ENCODE results near the gene KLK12. TPM values are rescaled to one million over a fixed set of nuclear protein-coding genes. Genes with fewer than 3 reads are reported as not detected.

Gene KLK12
- total RNA-seq, 2 experiments from 2014 or later, result not detected

DNA sequence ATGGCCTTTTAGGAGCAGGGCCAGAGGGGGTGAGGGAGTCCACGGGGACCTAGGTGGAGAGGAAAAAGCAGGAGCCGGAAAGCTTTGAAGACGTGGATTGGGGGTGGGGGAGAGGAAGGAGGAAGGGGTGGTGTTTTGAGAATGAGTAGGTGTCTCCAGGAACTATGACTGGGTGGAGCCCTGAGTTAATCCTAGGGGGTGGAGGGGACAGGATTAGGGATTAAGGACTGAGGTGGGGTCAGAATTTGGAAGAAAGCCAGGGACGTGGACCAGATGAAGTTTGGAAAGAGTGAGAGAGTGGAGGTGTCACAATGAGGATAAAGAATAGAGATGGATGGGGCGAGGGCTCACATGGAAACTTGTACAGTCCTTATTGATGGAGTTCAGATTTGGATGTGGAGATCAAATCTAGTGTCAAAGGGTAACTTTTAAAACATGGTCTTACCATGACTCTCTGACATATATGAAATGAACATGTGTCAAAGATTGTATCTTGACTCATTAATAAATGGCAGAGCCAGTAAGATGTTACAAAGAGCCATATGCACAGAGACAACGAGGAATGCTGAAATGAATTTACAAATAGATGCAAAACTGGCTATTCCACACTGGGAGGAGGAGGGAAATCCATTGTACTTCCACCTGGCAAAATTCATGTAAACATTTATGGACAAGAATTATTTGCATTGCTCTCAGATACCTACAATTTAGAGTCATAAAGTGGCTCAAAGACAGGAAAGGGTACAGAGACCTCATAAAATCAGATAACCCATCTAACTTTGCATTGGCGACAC lies 31.8 kb upstream of the KLK12 start:
- Mint-ChIP-seq H3K4me3 (no peak overlapping the region), H3K9me3 (no peaks in the 10 kb centered on the region), H3K27me3 (ENCODE audit: low read depth) (peaks cover 28% of the 10 kb centered on the region), H3K4me1 (ENCODE audit: low read depth) (peaks cover 3% of the 10 kb centered on the region), H3K36me3 (ENCODE audit: low read depth) (no peaks in the 10 kb centered on the region), H3K27ac (no peak overlapping the region)
- DNase-seq, result no peak
- intact Hi-C loops (cut with micrococcal nuclease), result no loop called here
- CTCF ChIA-PET, result interaction anchor here (0.7 to 0.9 kb wide), 2 partner anchors 53 to 92 kb away, joined by 3 read pairs; no protein-coding TSS in a partner anchor

DNA sequence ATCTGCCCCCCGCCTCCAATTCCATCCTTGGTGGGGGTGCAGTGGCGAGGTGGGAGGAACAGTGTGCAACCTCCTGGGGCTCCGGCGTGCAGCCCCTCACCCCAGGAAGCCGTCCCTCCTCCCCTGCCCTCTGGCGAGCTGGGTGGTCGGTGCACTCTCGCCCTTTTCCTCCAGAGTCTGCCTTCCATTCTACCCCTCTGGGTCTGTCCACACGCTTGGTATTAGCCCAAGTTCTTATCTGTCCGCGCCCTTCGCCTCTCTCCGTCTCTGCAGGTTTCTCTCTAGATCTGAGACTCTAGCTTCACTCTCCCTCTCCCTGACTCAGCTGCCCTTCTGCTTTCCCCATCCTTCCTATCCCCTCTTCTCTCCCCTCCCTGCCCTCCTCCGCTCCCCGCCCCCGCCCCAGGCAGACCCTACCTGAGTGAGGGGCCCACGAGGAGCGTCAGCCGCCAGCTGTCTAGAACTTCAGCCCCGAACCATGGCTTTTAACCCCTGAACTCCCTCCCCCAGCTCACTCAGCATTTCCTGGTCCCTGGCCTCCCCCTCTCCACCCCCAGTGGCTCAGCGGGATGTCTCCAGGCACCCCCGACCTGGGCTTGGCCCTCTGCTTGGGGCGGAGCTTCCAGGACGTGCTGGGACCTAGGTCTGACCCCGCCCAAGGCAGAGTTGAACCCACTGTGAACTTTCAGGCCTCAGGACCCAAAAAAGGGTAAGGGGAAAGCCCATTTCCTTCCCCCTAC lies 30.6 kb upstream of the KLK12 start:
- H3K9me3 Mint-ChIP-seq, result no peaks in the 10 kb centered on the region
- H3K4me3 Mint-ChIP-seq, result no peak overlapping the region
- CTCF ChIA-PET, result no interaction called here
- H3K4me1 Mint-ChIP-seq (ENCODE audit: low read depth), result peaks cover 3% of the 10 kb centered on the region
- no peak overlapping the region for H3K27ac Mint-ChIP-seq
- no peaks in the 10 kb centered on the region for H3K36me3 Mint-ChIP-seq (ENCODE audit: low read depth)
- peaks cover 32% of the 10 kb centered on the region for H3K27me3 Mint-ChIP-seq (ENCODE audit: low read depth)
- intact Hi-C loops (cut with micrococcal nuclease), result no loop called here
- DNase-seq, result no peak

DNA sequence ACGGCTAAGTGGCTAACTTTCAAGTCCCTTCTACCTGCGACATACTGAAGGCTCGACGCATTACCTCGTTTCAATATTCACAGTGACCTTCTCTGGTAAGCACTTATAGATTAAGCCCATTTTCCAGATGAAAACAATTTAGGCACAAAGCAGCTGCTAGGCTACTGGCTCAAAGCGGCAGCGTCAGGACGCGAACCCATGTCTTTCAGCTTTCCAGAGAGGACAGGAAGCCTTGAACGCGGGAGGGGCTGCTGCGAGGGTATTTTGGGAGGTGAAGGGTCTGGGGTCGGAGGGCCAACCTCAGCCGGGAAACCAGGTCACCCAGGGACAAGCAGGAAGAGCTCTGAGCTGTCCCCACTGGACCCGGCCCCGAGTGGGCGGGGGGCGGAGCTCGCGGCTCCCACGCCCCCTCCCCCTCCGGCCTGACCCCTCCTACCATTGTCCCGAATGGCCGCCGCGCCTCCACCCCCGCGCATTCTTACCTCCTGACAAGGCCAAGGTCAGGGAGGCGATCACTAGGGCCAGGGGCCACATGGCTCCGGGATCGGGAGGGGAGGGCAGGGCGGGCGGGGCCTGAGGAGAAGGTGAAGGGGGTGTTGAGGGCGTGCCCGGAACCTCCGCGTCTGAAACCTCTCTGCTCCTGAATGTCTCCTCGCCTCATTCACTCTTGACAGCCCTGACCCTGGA lies 29.9 kb upstream of the KLK12 start, which contains the start of gene KLK13:
TSS of gene KLK13 (minus strand) at position 559 of the 687 bp plus-strand sequence. CDS start at position 534, 25 bp downstream.
- H3K4me1 Mint-ChIP-seq (ENCODE audit: low read depth), result peaks cover 3% of the 10 kb centered on the region
- CTCF ChIA-PET, result no interaction called here
- intact Hi-C loops (cut with micrococcal nuclease), result no loop called here
- no peak within 1 kb of the TSS for H3K4me3 Mint-ChIP-seq
- H3K27ac Mint-ChIP-seq, result no peak within 1 kb of the TSS
- no peaks in the 10 kb centered on the region for H3K36me3 Mint-ChIP-seq (ENCODE audit: low read depth)
- no peak for DNase-seq
- no peaks in the 10 kb centered on the region for H3K9me3 Mint-ChIP-seq
- H3K27me3 Mint-ChIP-seq (ENCODE audit: low read depth), result peaks cover 32% of the 10 kb centered on the region

DNA sequence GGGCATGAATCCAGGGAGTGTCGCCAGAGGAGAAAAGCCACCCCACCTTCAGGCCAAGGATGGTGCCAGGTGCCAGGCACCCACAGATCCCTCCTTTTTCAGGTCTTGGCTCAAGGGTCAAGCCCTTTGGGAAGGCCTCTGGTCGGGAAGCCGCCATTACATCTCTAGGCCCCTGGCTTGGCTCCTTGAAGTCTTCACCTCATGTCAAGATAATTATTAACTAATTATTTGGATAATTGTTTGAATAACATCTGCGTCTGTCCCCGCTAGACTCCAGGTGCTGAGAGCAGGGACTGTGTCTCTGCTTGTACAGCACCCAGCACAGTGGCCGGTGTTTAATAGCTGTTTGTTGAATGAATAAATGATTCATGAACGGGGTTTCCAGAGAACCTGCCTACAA lies 28.9 kb upstream of the KLK12 start:
- Mint-ChIP-seq H3K27me3 (ENCODE audit: low read depth) (peaks cover 32% of the 10 kb centered on the region), H3K4me3 (no peak overlapping the region), H3K36me3 (ENCODE audit: low read depth) (no peaks in the 10 kb centered on the region), H3K4me1 (ENCODE audit: low read depth) (peaks cover 3% of the 10 kb centered on the region), H3K9me3 (no peaks in the 10 kb centered on the region), H3K27ac (no peak overlapping the region)
- CTCF ChIA-PET, result no interaction called here
- DNase-seq, result no peak
- intact Hi-C loops (cut with micrococcal nuclease), result no loop called here

DNA sequence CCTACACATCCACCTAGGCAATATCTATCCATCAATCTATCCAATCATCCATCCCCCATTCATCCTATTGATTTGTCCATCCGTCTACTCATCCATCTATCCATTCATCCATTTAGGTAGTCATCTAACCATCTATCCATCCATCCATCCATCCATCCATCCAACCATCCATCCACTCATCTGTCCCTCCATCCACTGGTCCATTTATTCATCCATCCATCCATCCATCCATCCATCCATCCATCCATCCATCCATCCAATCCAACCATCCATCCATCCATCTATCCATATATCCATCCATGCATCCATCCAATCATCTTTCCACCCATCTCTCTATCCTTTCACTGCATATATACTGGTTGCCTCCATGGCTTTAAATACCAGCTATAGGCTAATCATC lies 26.2 kb upstream of the KLK12 start:
- no peaks in the 10 kb centered on the region for H3K9me3 Mint-ChIP-seq
- no peaks in the 10 kb centered on the region for H3K36me3 Mint-ChIP-seq (ENCODE audit: low read depth)
- intact Hi-C loops (cut with micrococcal nuclease), result no loop called here
- H3K4me1 Mint-ChIP-seq (ENCODE audit: low read depth), result peaks cover 3% of the 10 kb centered on the region
- CTCF ChIA-PET, result interaction anchor here (0.5 kb wide), 1 partner anchor 1345 kb away, joined by 3 read pairs; no protein-coding TSS in a partner anchor
- no peak overlapping the region for H3K4me3 Mint-ChIP-seq
- H3K27me3 Mint-ChIP-seq (ENCODE audit: low read depth), result peaks cover 22% of the 10 kb centered on the region
- H3K27ac Mint-ChIP-seq, result no peak overlapping the region
- no peak for DNase-seq

DNA sequence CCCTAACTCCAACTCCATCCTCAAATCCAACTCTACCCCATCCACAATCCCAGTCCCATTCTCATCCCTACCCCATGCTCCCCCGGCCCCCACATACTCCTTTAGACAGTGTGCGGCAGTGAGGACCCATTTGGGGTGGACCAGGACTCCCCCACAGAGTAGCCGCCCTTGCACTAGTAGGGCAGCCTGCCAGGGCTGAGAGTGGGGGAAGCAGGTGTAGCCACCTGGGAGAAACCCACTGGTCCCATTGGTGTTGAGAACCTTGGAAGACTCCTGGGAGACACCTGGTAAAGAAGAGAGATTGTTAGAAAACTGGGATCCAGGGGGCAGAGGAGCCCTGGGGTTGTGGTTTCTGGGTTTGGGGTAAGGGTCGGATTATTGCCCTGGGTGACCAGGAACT lies 25.5 kb upstream of the KLK12 start:
- Mint-ChIP-seq H3K4me3 (no peak overlapping the region), H3K9me3 (no peaks in the 10 kb centered on the region), H3K27ac (no peak overlapping the region), H3K27me3 (ENCODE audit: low read depth) (peaks cover 23% of the 10 kb centered on the region), H3K4me1 (ENCODE audit: low read depth) (no peaks in the 10 kb centered on the region), H3K36me3 (ENCODE audit: low read depth) (no peaks in the 10 kb centered on the region)
- DNase-seq, result no peak
- intact Hi-C loops (cut with micrococcal nuclease), result no loop called here
- CTCF ChIA-PET, result no interaction called here

DNA sequence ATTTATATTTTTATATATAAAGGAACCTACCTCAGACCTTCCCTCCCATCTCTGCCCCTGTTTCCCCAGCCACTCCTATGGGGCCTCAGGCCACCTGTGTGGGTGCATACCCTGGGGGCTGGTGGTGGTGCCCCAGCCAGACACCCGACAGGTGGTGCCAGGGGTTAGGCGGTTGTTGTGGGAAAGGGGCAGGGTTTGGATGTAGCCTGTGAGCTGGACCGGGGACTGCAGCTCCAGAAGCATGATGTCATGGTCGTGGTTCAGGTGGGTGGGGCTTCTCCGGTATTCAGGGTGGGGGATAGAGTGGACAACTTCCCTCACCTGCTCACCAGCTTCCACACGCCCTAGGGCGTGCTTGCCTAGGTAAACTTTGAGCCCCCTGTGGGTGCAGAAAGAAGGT lies 24.9 kb upstream of the KLK12 start:
- Mint-ChIP-seq H3K27ac (no peak overlapping the region), H3K4me1 (ENCODE audit: low read depth) (no peaks in the 10 kb centered on the region), H3K36me3 (ENCODE audit: low read depth) (no peaks in the 10 kb centered on the region), H3K27me3 (ENCODE audit: low read depth) (peaks cover 26% of the 10 kb centered on the region), H3K4me3 (no peak overlapping the region), H3K9me3 (no peaks in the 10 kb centered on the region)
- DNase-seq, result no peak
- intact Hi-C loops (cut with micrococcal nuclease), result no loop called here
- CTCF ChIA-PET, result interaction anchor here (0.8 kb wide), 1 partner anchor 37 kb away, joined by 3 read pairs; no protein-coding TSS in a partner anchor

DNA sequence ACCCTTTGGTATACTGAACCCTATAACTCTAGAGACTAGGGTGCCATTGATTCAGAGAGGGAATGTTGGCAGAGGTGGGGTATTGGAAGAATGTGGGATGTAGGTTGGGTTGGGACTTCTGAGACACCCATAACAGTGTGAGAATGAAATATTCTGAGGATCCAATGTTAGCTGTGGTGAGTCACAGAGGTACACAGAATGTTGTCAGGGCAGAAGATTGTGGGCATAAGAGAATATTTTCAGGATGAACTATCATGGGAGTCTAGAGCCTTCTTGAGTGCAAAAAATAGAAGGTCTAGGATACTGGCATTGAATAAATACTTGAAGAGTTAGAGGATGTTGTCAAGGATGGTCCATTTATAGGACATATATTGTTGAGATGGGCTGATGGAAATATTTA lies 21.1 kb upstream of the KLK12 start:
- Mint-ChIP-seq H3K4me1 (ENCODE audit: low read depth) (no peaks in the 10 kb centered on the region), H3K27ac (no peak overlapping the region), H3K4me3 (no peak overlapping the region), H3K9me3 (no peaks in the 10 kb centered on the region), H3K27me3 (ENCODE audit: low read depth) (peaks cover 22% of the 10 kb centered on the region), H3K36me3 (ENCODE audit: low read depth) (no peaks in the 10 kb centered on the region)
- CTCF ChIA-PET, result no interaction called here
- intact Hi-C loops (cut with micrococcal nuclease), result no loop called here
- no peak for DNase-seq

DNA sequence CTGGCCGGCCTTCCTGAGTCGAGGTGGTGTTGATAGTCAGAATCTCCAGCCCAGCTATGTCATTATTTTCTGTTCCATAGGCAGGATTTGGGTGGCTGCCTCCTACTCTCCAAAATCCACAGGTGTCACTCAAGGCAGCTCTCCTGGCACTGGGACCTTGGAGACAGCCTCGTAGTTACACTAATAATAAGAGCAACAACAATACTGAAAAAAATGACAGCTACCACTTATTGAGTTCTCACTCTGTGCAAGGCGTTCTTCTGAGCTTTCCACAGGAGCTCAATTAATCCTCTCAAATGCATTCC lies 12.2 kb upstream of the KLK12 start:
- H3K4me3 Mint-ChIP-seq, result no peak overlapping the region
- DNase-seq, result no peak
- CTCF ChIA-PET, result interaction anchor here (1.1 kb wide), 1 partner anchor 50 kb away, joined by 5 read pairs; no protein-coding TSS in a partner anchor
- H3K36me3 Mint-ChIP-seq (ENCODE audit: low read depth), result no peaks in the 10 kb centered on the region
- H3K4me1 Mint-ChIP-seq (ENCODE audit: low read depth), result no peaks in the 10 kb centered on the region
- H3K27me3 Mint-ChIP-seq (ENCODE audit: low read depth), result peaks cover 10% of the 10 kb centered on the region
- intact Hi-C loops (cut with micrococcal nuclease), result no loop called here
- H3K27ac Mint-ChIP-seq, result no peak overlapping the region
- H3K9me3 Mint-ChIP-seq, result no peaks in the 10 kb centered on the region

DNA sequence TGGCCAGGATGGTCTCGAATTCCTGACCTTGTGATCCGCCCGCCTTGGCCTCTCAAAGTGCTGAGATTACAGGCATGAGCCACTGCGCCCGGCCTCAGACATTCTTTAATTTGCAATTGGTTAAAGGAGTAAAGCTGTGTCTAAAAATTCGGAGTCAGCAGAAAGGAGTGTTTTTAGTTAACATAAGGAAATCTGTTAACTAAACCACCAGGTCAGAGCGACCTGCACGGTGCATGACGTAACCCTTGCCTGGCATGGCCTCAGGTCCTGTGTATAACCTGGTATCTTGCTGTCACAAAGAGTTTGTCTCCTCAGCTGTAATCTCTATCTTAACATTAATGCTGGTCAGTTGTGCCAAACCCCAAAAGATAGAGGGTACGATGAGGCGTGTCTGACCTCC lies 9.5 kb upstream of the KLK12 start:
- no peak overlapping the region for H3K27ac Mint-ChIP-seq
- no peaks in the 10 kb centered on the region for H3K36me3 Mint-ChIP-seq (ENCODE audit: low read depth)
- CTCF ChIA-PET, result interaction anchor here (0.6 to 1.2 kb wide), 2 partner anchors 23 to 282 kb away, joined by 3 read pairs; no protein-coding TSS in a partner anchor
- intact Hi-C loops (cut with micrococcal nuclease), result no loop called here
- no peak overlapping the region for H3K4me3 Mint-ChIP-seq
- H3K27me3 Mint-ChIP-seq (ENCODE audit: low read depth), result peaks cover 6% of the 10 kb centered on the region
- H3K4me1 Mint-ChIP-seq (ENCODE audit: low read depth), result no peaks in the 10 kb centered on the region
- DNase-seq, result no peak
- no peaks in the 10 kb centered on the region for H3K9me3 Mint-ChIP-seq

DNA sequence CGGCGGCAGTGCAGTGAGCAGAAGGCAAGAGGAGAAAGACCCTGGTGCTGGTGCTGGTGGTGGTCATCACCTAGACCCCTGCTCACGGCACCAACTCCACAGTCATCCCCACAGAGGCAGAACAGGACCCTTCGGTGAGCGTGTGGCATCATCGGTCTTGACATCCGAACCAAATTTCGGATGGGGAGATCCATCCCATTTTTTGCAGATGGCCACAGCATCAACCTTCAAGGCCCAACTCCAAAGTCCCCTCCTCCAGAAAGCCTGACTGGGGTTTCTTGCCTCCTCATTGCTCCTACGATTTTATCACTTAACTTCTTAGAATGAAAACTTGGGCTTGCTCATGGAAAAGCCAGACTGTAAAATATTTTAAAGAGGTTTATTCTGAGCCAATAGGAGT lies 8.7 kb upstream of the KLK12 start:
- no peaks in the 10 kb centered on the region for H3K4me1 Mint-ChIP-seq (ENCODE audit: low read depth)
- no peaks in the 10 kb centered on the region for H3K9me3 Mint-ChIP-seq
- intact Hi-C loops (cut with micrococcal nuclease), result no loop called here
- H3K27me3 Mint-ChIP-seq (ENCODE audit: low read depth), result peaks cover 3% of the 10 kb centered on the region
- H3K36me3 Mint-ChIP-seq (ENCODE audit: low read depth), result no peaks in the 10 kb centered on the region
- H3K27ac Mint-ChIP-seq, result no peak overlapping the region
- no peak overlapping the region for H3K4me3 Mint-ChIP-seq
- DNase-seq, result no peak
- CTCF ChIA-PET, result no interaction called here

DNA sequence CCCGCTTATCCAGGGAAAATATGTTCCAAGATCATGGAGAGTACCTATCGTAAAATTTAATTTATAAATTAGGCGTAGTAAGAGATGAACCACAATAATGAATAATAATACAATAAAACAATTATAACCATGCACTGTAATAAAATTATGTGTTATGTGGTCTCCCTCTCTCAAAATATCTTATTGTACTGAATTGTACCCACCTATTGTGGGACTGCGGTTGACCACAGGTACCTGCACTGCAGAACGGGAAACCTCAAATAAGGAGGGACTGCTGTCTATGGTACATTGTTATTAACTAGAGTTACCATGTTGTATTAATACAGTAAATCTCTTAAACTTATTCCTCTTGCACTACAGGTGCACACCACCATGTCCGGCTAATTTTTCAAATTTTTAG lies 5.3 kb upstream of the KLK12 start:
- Mint-ChIP-seq H3K4me1 (ENCODE audit: low read depth) (no peaks in the 10 kb centered on the region), H3K27me3 (ENCODE audit: low read depth) (peaks cover 4% of the 10 kb centered on the region), H3K27ac (no peak overlapping the region), H3K9me3 (no peaks in the 10 kb centered on the region), H3K4me3 (no peak overlapping the region), H3K36me3 (ENCODE audit: low read depth) (no peaks in the 10 kb centered on the region)
- intact Hi-C loops (cut with micrococcal nuclease), result no loop called here
- CTCF ChIA-PET, result no interaction called here
- no peak for DNase-seq

Data from activated naive CD4-positive, alpha-beta T cell treated with anti-CD3 and anti-CD28 coated beads for 36 hours (primary cell).